Measurements from ENCODE around the gene WDFY2. TPM values are rescaled to one million over a fixed set of nuclear protein-coding genes. Genes with fewer than 3 reads are reported as not detected.

WDFY2 gene
- total RNA-seq, 1 experiment from 2014 or later = 45.5 TPM

- no peaks in the 10 kb centered on the region for H3K27me3 ChIP-seq (replicated peaks; ENCODE audit: insufficient read depth, low read depth, low read length, poor library complexity)
- H3K27ac ChIP-seq (ENCODE audit: low read depth, low read length, poor library complexity, severe bottlenecking) = no peak overlapping the region
- DNase-seq (ENCODE audit: low spot score) = no peak
- intact Hi-C loops (cut with micrococcal nuclease; ENCODE audit: unreplicated experiment) = no loop called here
- peaks cover 3% of the 10 kb centered on the region for H3K4me1 ChIP-seq (ENCODE audit: insufficient read depth, low read length, poor library complexity, severe bottlenecking)
- TF ChIP-seq EZH2 (IDR thresholded peaks at IDR 0.05; ENCODE audit: borderline replicate concordance, low read depth, low read length, poor library complexity, severe bottlenecking) = no peak
- TF ChIP-seq, protein P1, sequence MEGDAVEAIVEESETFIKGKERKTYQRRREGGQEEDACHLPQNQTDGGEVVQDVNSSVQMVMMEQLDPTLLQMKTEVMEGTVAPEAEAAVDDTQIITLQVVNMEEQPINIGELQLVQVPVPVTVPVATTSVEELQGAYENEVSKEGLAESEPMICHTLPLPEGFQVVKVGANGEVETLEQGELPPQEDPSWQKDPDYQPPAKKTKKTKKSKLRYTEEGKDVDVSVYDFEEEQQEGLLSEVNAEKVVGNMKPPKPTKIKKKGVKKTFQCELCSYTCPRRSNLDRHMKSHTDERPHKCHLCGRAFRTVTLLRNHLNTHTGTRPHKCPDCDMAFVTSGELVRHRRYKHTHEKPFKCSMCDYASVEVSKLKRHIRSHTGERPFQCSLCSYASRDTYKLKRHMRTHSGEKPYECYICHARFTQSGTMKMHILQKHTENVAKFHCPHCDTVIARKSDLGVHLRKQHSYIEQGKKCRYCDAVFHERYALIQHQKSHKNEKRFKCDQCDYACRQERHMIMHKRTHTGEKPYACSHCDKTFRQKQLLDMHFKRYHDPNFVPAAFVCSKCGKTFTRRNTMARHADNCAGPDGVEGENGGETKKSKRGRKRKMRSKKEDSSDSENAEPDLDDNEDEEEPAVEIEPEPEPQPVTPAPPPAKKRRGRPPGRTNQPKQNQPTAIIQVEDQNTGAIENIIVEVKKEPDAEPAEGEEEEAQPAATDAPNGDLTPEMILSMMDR (conservative IDR thresholded peaks at IDR 0.05; ENCODE audit: low read depth, low read length) = no peak
- ChIA-PET CTCF (no interaction called here), POLR2A (ENCODE audit: low non-redundant PET) (no interaction called here)
- peaks cover 58% of the 10 kb centered on the region for H3K36me3 ChIP-seq (ENCODE audit: insufficient read depth, low read length, poor library complexity, severe bottlenecking)
- BruUV-seq (replicated peaks) = no TSS peak
- H3K4me3 ChIP-seq (ENCODE audit: low read depth, low read length, poor library complexity, severe bottlenecking) = no peak overlapping the region
- peaks cover 8% of the 10 kb centered on the region for H3K9me3 ChIP-seq (ENCODE audit: low read depth, low read length, poor library complexity, severe bottlenecking)
Observed at GRCh38 chr13:51742611-51743010, 158.3 kb downstream of the WDFY2 start.

DNA sequence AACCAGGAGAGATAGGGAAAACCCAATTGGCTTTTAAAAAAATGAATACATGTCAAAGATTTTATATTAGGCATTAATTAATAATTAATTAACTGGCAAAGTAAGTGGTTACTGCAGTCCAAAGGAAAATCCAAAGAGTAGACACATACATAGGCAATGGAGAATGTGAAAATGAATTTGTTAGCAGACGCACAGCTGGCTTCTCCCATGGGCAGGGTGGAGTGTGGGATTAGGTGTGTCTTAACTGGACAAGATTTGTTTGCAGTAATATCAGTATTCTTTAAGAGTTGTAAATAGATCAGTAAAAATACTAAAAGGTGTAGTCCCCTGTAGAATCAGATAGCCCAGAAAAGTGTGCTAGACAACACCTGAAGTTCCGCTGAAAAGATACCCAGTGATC lies 161.0 kb downstream of the WDFY2 start:
- Histone ChIP-seq H3K9me3 (ENCODE audit: low read depth, low read length, poor library complexity, severe bottlenecking) (peaks cover 22% of the 10 kb centered on the region), H3K27ac (ENCODE audit: low read depth, low read length, poor library complexity, severe bottlenecking) (no peak overlapping the region), H3K4me3 (ENCODE audit: low read depth, low read length, poor library complexity, severe bottlenecking) (no peak overlapping the region), H3K27me3 (replicated peaks; ENCODE audit: insufficient read depth, low read depth, low read length, poor library complexity) (no peaks in the 10 kb centered on the region), H3K4me1 (ENCODE audit: insufficient read depth, low read length, poor library complexity, severe bottlenecking) (no peaks in the 10 kb centered on the region), H3K36me3 (ENCODE audit: insufficient read depth, low read length, poor library complexity, severe bottlenecking) (peaks cover 69% of the 10 kb centered on the region)
- intact Hi-C loops (cut with micrococcal nuclease; ENCODE audit: unreplicated experiment) = no loop called here
- TF ChIP-seq, protein P1 (conservative IDR thresholded peaks at IDR 0.05; ENCODE audit: low read depth, low read length) = no peak
- TF ChIP-seq EZH2 (IDR thresholded peaks at IDR 0.05; ENCODE audit: borderline replicate concordance, low read depth, low read length, poor library complexity, severe bottlenecking) = no peak
- ChIA-PET POLR2A (ENCODE audit: low non-redundant PET) (no interaction called here), CTCF (no interaction called here)
- BruUV-seq (replicated peaks) = no TSS peak
- no peak for DNase-seq (ENCODE audit: low spot score)

- intact Hi-C loops (cut with micrococcal nuclease; ENCODE audit: unreplicated experiment) = no loop called here
- Histone ChIP-seq H3K27ac (ENCODE audit: low read depth, low read length, poor library complexity, severe bottlenecking) (no peak overlapping the region), H3K36me3 (ENCODE audit: insufficient read depth, low read length, poor library complexity, severe bottlenecking) (peaks cover 67% of the 10 kb centered on the region), H3K4me1 (ENCODE audit: insufficient read depth, low read length, poor library complexity, severe bottlenecking) (no peaks in the 10 kb centered on the region), H3K9me3 (ENCODE audit: low read depth, low read length, poor library complexity, severe bottlenecking) (peaks cover 22% of the 10 kb centered on the region), H3K27me3 (replicated peaks; ENCODE audit: insufficient read depth, low read depth, low read length, poor library complexity) (no peaks in the 10 kb centered on the region), H3K4me3 (ENCODE audit: low read depth, low read length, poor library complexity, severe bottlenecking) (no peak overlapping the region)
- BruUV-seq (replicated peaks) = no TSS peak
- ChIA-PET CTCF (no interaction called here), POLR2A (ENCODE audit: low non-redundant PET) (no interaction called here)
- no peak for DNase-seq (ENCODE audit: low spot score)
- no peak for TF ChIP-seq EZH2 (IDR thresholded peaks at IDR 0.05; ENCODE audit: borderline replicate concordance, low read depth, low read length, poor library complexity, severe bottlenecking)
- TF ChIP-seq, protein P1 (conservative IDR thresholded peaks at IDR 0.05; ENCODE audit: low read depth, low read length) = no peak
Observed at GRCh38 chr13:51746802-51747201, 162.5 kb downstream of the WDFY2 start.
